HCT116 (cell line): ENCODE results near the gene UAP1L1.

ENCODE experiments used
- CEBPB ChIP-seq: IDR thresholded peaks from 2 replicates; pipeline ENCODE4 v1.6.1; 2012; ENCODE audit warnings: low read depth
- CTCF ChIP-seq, 3 experiments: fragments of 200-600 bp in 1 of 3; sonication (generic) in 1 of 3; IDR thresholded peaks in 2 of 3; conservative IDR thresholded peaks in 1 of 3; 2 replicates each; pipeline ENCODE4 v1.5.1; 2012 to 2017; ENCODE audit warnings: low read depth in 2 of 3, low read length in 2 of 3, antibody characterized with exemption in 1 of 3, borderline replicate concordance in 1 of 3, control low read depth in 1 of 3, mild to moderate bottlenecking in 1 of 3, mixed read lengths in 1 of 3, mixed run types in 1 of 3, moderate library complexity in 1 of 3; ENCODE audit not compliant: insufficient read depth in 1 of 3
- EZH2 ChIP-seq: fragments of 200-600 bp; sonication (generic); IDR thresholded peaks from 2 replicates; pipeline ENCODE4 v1.6.1; 2017; ENCODE audit warnings: antibody characterized with exemption, mixed run types
- EZH2phosphoT487 ChIP-seq: fragments of 200-600 bp; IDR thresholded peaks from 2 replicates; pipeline ENCODE4 v1.6.1; 2018; ENCODE audit warnings: antibody characterized with exemption, borderline replicate concordance

- TF ChIP-seq EZH2phosphoT487 (no peak), EZH2 (no peak), CEBPB (no peak), CTCF (IDR thresholded peaks at IDR 0.05 in 2 of 3, conservative IDR thresholded peaks at IDR 0.05 in 1 of 3; ENCODE audit: borderline replicate concordance in 1 of 3, insufficient read depth in 1 of 3, low read depth in 2 of 3, low read length in 2 of 3) (no peak)
These were observed 31.4 kb downstream of the UAP1L1 start for GRCh38 chr9:137108608-137109249.
